ENCODE measurements around the gene SFT2D1. TPM values are rescaled to one million over a fixed set of nuclear protein-coding genes. Genes with fewer than 3 reads are reported as not detected.

SFT2D1 gene
- total RNA-seq, 2 experiments from 2014 or later, result 39.0 to 42.6 TPM

- no peaks in the 10 kb centered on the region for H3K36me3 Mint-ChIP-seq (ENCODE audit: low read depth)
- POLR2A ChIA-PET, result no interaction called here
Observed at GRCh38 chr6:166381733-166382499, 39.6 kb upstream of the SFT2D1 start.

GRCh38 chr6:166381381-166381732 is 39.0 kb upstream of the SFT2D1 start:
- H3K27me3 Mint-ChIP-seq, result no peaks in the 10 kb centered on the region
- H3K4me1 Mint-ChIP-seq (ENCODE audit: low read depth), result peaks cover 7% of the 10 kb centered on the region
- H3K9me3 Mint-ChIP-seq, result no peaks in the 10 kb centered on the region
- peak overlapping the region; percentile 60 for H3K27ac Mint-ChIP-seq
- no peak for TF ChIP-seq CTCF (IDR thresholded peaks at IDR 0.05)
- intact Hi-C loops (cut with micrococcal nuclease), result loop anchor here (5.0 kb wide), 2 partner anchors 39 to 69 kb away; partner anchors contain the start of gene SFT2D1
- POLR2A ChIA-PET, result no interaction called here
- CTCF ChIA-PET, result interaction anchor here (0.7 to 7.5 kb wide), 39 partner anchors 8 to 143 kb away, joined by 3 to 74 read pairs (median 5); partner anchors contain the start of genes PRR18 and SFT2D1
- H3K4me3 Mint-ChIP-seq, result peak overlapping the region; percentile 82
- ATAC-seq (no peak), DNase-seq (no peak)
- H3K36me3 Mint-ChIP-seq (ENCODE audit: low read depth), result no peaks in the 10 kb centered on the region

More at GRCh38 chr6:166381733-166382499, 39.6 kb upstream of the SFT2D1 start:
- TF ChIP-seq CTCF (IDR thresholded peaks at IDR 0.05), result peak; percentile 96
- peaks cover 7% of the 10 kb centered on the region for H3K4me1 Mint-ChIP-seq (ENCODE audit: low read depth)
- DNase-seq (peak; percentile 83), ATAC-seq (peak; percentile 51)
- intact Hi-C loops (cut with micrococcal nuclease), result loop anchor here (5.0 kb wide), 2 partner anchors 40 to 70 kb away; partner anchors contain the start of gene SFT2D1
- peak overlapping the region; percentile 60 for H3K27ac Mint-ChIP-seq
- H3K4me3 Mint-ChIP-seq, result peak overlapping the region; percentile 82
- H3K9me3 Mint-ChIP-seq, result no peaks in the 10 kb centered on the region
- H3K27me3 Mint-ChIP-seq, result no peaks in the 10 kb centered on the region
- CTCF ChIA-PET, result interaction anchor here (0.7 to 7.5 kb wide), 38 partner anchors 9 to 144 kb away, joined by 3 to 74 read pairs (median 5); partner anchors contain the start of genes PRR18 and SFT2D1

GRCh38 chr6:166379800-166380199 is 37.5 kb upstream of the SFT2D1 start:
- no peak overlapping the region for H3K4me3 Mint-ChIP-seq
- no peak overlapping the region for H3K27ac Mint-ChIP-seq
- ChIA-PET POLR2A (no interaction called here), CTCF (interaction anchor here (0.7 to 7.5 kb wide), 9 partner anchors 9 to 104 kb away, joined by 3 to 74 read pairs (median 8); partner anchors contain the start of gene SFT2D1)
- peaks cover 16% of the 10 kb centered on the region for H3K4me1 Mint-ChIP-seq (ENCODE audit: low read depth)
- ATAC-seq (no peak), DNase-seq (no peak)
- intact Hi-C loops (cut with micrococcal nuclease), result loop anchor here (5.0 kb wide), 2 partner anchors 37 to 67 kb away; partner anchors contain the start of gene SFT2D1
- no peak for TF ChIP-seq CTCF (IDR thresholded peaks at IDR 0.05)
- no peaks in the 10 kb centered on the region for H3K9me3 Mint-ChIP-seq
- no peaks in the 10 kb centered on the region for H3K27me3 Mint-ChIP-seq
- no peaks in the 10 kb centered on the region for H3K36me3 Mint-ChIP-seq (ENCODE audit: low read depth)

GRCh38 chr6:166379103-166379586 is 36.8 kb upstream of the SFT2D1 start:
- H3K36me3 Mint-ChIP-seq (ENCODE audit: low read depth), result no peaks in the 10 kb centered on the region
- no peak overlapping the region for H3K27ac Mint-ChIP-seq
- ATAC-seq, result no peak
- CTCF ChIA-PET, result interaction anchor here (0.9 to 7.5 kb wide), 8 partner anchors 8 to 103 kb away, joined by 3 to 74 read pairs (median 5); no protein-coding TSS in a partner anchor
- TF ChIP-seq CTCF (IDR thresholded peaks at IDR 0.05), result no peak
- DNase-seq, result no peak
- POLR2A ChIA-PET, result no interaction called here
- H3K4me1 Mint-ChIP-seq (ENCODE audit: low read depth), result peaks cover 14% of the 10 kb centered on the region
- intact Hi-C loops (cut with micrococcal nuclease), result no loop called here
- no peaks in the 10 kb centered on the region for H3K27me3 Mint-ChIP-seq
- no peaks in the 10 kb centered on the region for H3K9me3 Mint-ChIP-seq
- no peak overlapping the region for H3K4me3 Mint-ChIP-seq

GRCh38 chr6:166377721-166378120 is 35.4 kb upstream of the SFT2D1 start:
- intact Hi-C loops (cut with micrococcal nuclease), result no loop called here
- Mint-ChIP-seq H3K4me3 (no peak overlapping the region), H3K4me1 (ENCODE audit: low read depth) (peaks cover 14% of the 10 kb centered on the region), H3K27ac (no peak overlapping the region), H3K9me3 (no peaks in the 10 kb centered on the region), H3K36me3 (ENCODE audit: low read depth) (no peaks in the 10 kb centered on the region), H3K27me3 (no peaks in the 10 kb centered on the region)
- DNase-seq, result no peak
- ATAC-seq, result no peak
- no peak for TF ChIP-seq CTCF (IDR thresholded peaks at IDR 0.05)
- ChIA-PET CTCF (interaction anchor here (1.1 to 7.5 kb wide), 3 partner anchors 11 to 66 kb away, joined by 4 to 74 read pairs (median 70); no protein-coding TSS in a partner anchor), POLR2A (interaction anchor here (1.3 kb wide), 1 partner anchor 83 kb away, joined by 3 read pairs; no protein-coding TSS in a partner anchor)
